Left hindlimb (tissue), 1 donor: ENCODE measurements around the gene TULP4.
"Not testable (repeated sequence)": the region's sequence is repeated elsewhere in the genome, so short reads cannot be mapped to it uniquely, and the experiment has no call there.

Source experiments
- DNase-seq: peaks from one replicate; pipeline ENCODE4 v3.0.0-alpha.2; 2018

TULP4 gene

GRCh38 chr6:158474961-158475343 is 162.7 kb downstream of the TULP4 start:
- DNase-seq: no peak

GRCh38 chr6:158475344-158476302 is 163.4 kb downstream of the TULP4 start:
- DNase-seq: no peak

DNA sequence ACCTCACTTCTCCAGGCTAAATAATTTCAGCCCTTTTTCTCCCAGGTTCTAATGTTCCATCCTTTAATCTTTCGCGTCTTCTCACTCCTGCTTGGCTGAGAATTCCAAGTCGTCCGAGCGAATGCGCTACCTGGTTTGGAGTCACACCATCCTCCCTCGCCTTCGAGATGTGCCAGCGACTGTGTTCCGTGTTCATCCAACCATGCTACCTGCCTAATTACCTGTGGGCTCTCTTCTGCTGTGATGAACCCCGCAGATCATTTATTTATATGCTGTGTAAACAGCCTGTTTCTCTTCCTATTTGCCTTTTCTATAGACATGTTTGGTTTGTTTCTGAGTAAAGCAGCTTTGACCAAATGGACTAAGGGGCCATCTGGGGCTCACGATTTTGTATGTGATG is 164.1 kb downstream of the TULP4 start:
- DNase-seq: no peak

GRCh38 chr6:158477722-158478121 is 165.5 kb downstream of the TULP4 start:
- not testable (repeated sequence) for DNase-seq

- no peak for DNase-seq
Measured at GRCh38 chr6:158480989-158481388, 168.7 kb downstream of the TULP4 start.

GRCh38 chr6:158481690-158482473 is 169.6 kb downstream of the TULP4 start:
- no peak for DNase-seq

DNA sequence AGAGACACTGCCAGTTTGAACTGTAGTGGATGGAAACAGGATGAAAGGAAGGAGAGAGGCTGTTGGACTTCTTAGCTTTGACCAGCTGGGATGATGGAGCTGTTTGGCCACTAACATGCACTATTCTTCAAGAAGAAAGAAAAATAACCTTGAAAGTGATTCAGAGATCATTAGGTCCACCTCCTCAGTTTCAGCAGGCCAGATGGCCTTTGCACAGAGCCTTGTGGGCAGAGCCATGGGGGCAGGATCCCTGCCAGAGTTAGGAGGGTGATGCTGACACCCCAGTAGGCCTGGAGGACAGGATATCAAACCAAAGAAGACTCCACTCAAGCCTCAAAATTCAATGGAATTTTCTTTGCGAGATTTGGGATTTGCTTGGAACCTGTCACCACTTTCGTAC is 173.2 kb downstream of the TULP4 start:
- no peak for DNase-seq

GRCh38 chr6:158487495-158487894 is 175.2 kb downstream of the TULP4 start:
- DNase-seq: no peak

DNA sequence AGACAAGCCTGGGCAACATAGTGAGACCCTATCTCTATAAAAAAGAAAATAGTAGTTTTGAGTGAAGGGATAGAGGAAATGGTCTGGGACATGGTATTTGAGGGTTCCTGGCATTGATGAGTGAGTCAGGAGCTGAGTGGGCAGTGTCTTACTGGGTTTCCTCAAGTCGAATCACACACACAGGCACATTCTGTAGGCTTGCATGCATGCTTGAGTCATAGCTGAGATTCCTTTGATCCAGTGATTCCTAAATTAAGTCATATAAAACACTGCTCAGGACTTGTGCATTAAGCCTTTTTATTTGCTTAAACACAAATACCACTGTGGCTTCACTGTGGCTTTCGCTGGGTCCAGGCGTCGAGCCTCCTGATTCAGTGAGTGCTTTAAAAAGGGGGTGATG is 175.8 kb downstream of the TULP4 start:
- DNase-seq: no peak

DNA sequence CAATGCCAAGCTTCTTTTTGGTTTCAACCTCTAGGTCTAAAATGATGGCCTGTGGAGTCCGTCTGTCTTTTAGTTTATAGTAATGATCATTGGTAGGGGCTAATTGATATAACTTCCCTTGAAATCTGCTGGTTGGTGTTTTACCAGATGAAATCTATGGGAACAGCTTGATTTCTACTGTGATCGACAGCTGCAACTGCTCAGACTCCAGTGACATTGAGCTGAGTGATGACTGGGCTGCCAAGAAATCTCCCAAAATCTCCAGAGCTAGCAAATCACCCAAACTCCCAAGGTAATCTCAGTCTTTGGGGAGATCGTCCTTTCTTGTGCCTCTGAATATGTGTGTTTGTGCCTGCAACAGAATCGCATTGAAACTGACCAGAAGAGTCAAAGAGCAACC is 177.2 kb downstream of the TULP4 start:
- no peak for DNase-seq

DNA sequence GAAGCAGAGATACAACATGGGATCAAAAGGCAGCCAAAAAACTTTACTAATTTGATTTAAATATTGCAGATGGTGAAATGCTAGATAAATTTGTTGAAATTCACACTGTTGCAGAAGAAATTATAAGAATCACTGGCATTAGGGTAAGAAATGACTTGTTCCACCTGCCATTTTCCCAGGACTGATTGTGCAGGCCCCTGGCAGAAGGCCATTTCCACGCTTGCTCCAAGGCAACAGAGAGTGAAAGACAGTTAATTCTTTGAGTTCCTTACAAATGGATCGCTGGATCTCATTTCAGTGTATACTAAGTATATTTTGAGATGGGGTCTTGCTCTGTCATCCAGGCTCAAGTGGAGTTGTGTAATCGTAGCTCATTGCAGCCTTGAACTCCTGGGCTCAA is 180.6 kb downstream of the TULP4 start:
- DNase-seq: no peak

DNA sequence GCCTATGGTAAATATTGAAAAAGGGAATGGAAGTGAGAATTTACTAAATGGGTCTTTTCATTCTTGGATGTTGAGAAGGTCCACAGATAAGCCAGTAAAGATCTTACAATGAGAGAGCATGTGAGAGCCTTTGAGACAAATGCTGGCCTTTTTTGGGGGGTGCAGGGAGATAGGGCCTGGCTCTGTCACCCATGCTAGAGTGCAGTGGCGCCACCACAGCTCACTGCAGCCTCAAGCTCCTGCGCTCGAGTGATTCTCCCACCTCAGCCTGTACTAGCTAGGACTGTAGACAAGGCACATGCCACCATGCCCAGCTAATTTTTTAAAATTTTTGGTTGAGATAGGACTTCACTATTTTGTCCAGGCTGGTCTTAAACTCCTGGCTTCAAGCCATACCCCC is 184.4 kb downstream of the TULP4 start:
- no peak for DNase-seq

DNA sequence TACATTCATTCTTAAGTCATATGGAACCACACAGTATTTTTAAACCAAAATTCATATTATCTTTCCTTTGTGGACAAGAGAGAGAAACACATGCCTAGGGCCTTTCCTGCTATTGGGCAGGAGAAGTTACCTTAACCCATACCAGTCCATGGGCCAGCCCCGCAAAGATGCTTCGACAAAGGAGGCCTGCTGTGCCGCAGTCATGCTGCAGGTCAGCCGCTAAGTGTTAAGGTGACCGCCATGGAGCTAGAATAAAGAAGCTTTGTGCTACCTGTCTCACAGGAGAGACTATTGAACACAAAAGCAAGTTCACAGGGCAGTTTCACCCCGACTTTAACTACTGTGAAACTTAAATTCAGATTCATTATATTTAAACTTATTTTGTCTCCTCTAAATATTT is 185.4 kb downstream of the TULP4 start:
- no peak for DNase-seq

GRCh38 chr6:158498362-158498761 is 186.1 kb downstream of the TULP4 start:
- no peak for DNase-seq

- no peak for DNase-seq
Measured at GRCh38 chr6:158499601-158500000, 187.3 kb downstream of the TULP4 start.

GRCh38 chr6:158500016-158500735 is 187.9 kb downstream of the TULP4 start:
- no peak for DNase-seq

DNA sequence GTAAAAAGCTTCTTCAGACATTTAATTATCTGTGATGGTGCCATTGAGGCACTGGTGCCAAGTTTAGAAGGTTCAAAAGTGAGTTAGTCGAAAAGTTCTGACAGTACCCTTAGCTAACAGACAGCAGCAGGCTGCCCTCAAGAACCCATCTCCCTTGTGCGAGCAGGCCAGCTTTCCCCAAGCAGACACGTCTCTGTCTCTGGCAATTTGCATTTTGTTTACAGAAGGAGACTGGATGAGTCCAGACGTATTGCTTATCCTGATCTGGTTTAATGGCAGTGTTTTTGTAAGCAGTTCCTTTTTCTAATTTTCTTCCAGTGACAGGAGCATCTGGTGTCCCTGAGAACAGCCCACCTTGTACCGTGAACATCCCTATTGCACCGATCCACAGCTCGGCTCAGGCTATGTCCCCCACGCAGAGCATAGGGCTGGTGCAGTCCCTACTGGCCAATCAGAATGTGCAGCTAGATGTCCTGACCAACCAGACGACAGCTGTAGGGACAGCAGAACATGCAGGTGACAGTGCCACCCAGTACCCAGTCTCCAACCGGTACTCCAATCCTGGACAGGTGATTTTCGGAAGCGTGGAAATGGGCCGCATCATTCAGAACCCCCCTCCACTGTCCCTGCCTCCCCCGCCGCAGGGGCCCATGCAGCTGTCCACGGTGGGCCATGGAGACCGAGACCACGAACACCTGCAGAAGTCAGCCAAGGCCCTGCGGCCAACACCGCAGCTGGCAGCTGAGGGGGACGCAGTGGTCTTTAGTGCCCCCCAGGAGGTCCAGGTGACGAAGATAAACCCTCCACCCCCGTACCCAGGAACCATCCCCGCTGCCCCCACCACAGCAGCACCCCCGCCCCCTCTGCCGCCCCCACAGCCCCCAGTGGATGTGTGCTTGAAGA is 189.3 kb downstream of the TULP4 start:
- DNase-seq: no peak

GRCh38 chr6:158502263-158502950 is 190.1 kb downstream of the TULP4 start:
- no peak for DNase-seq

- DNase-seq: no peak
Measured at GRCh38 chr6:158503222-158503621, 191.0 kb downstream of the TULP4 start.

GRCh38 chr6:158503846-158504245 is 191.6 kb downstream of the TULP4 start:
- no peak for DNase-seq

GRCh38 chr6:158505194-158505593 is 192.9 kb downstream of the TULP4 start:
- no peak for DNase-seq

- no peak for DNase-seq
Measured at GRCh38 chr6:158506601-158507000, 194.3 kb downstream of the TULP4 start.
